Anterior cingulate cortex (tissue), 58 donors: ENCODE data around the gene BUD23.
A peak's percentile ranks its signal among the peaks of the same experiment; 100 is the strongest.
"Not testable (repeated sequence)": the region's sequence is repeated elsewhere in the genome, so short reads cannot be mapped to it uniquely, and the experiment has no call there.

ENCODE experiments used
- DNase-seq, 58 donors: peaks; one replicate each; lab custom pipeline; 2025; lab: John Stamatoyannopoulos, UW

Gene BUD23

GRCh38 chr7:73717025-73717807 is 33.8 kb downstream of the BUD23 start:
- peak in 25 of 58 donors; percentile 4 to 63 (median 28) for DNase-seq

- DNase-seq = peak in 2 of 58 donors; percentile 3 to 19
Observed at GRCh38 chr7:73717991-73718405, 34.6 kb downstream of the BUD23 start.

- DNase-seq = no peak
Observed at GRCh38 chr7:73718438-73718881, 35.1 kb downstream of the BUD23 start.

- peak in 49 of 58 donors; percentile 12 to 77 (median 51) for DNase-seq
Observed at GRCh38 chr7:73718905-73719805, 35.8 kb downstream of the BUD23 start, which contains the start of gene STX1A. Gene STX1A (minus strand): TSS chr7:73719669. CDS start chr7:73719631, 38 bp downstream.

- DNase-seq = no peak
Observed at GRCh38 chr7:73719806-73720169, 36.4 kb downstream of the BUD23 start.

- DNase-seq = not testable (repeated sequence)
Observed at GRCh38 chr7:73720443-73720842, 37.0 kb downstream of the BUD23 start.

- peak in 54 of 58 donors; percentile 21 to 89 (median 64) for DNase-seq
Observed at GRCh38 chr7:73721377-73721817, 38.0 kb downstream of the BUD23 start.

- DNase-seq = not testable (repeated sequence)
Observed at GRCh38 chr7:73722182-73722581, 38.8 kb downstream of the BUD23 start.

- no peak for DNase-seq
Observed at GRCh38 chr7:73722785-73723184, 39.4 kb downstream of the BUD23 start.

- DNase-seq = no peak
Observed at GRCh38 chr7:73723813-73724212, 40.4 kb downstream of the BUD23 start.

GRCh38 chr7:73726083-73726466 is 42.7 kb downstream of the BUD23 start:
- no peak for DNase-seq

- DNase-seq = no peak
Observed at GRCh38 chr7:73727952-73728351, 44.6 kb downstream of the BUD23 start.

GRCh38 chr7:73728551-73728950 is 45.2 kb downstream of the BUD23 start:
- no peak for DNase-seq

GRCh38 chr7:73730485-73730884 is 47.1 kb downstream of the BUD23 start:
- DNase-seq = no peak

- no peak for DNase-seq
Observed at GRCh38 chr7:73732397-73732796, 49.0 kb downstream of the BUD23 start.

GRCh38 chr7:73734619-73735527 is 51.5 kb downstream of the BUD23 start:
- peak in 25 of 58 donors; percentile 6 to 59 (median 23) for DNase-seq

GRCh38 chr7:73735528-73735905 is 52.1 kb downstream of the BUD23 start:
- no peak for DNase-seq

GRCh38 chr7:73736885-73737284 is 53.5 kb downstream of the BUD23 start:
- no peak for DNase-seq

GRCh38 chr7:73737491-73738219 is 54.3 kb downstream of the BUD23 start:
- DNase-seq = peak in 2 of 58 donors; percentile 39 to 41
